Effector CD8-positive, alpha-beta T cell (primary cell): ENCODE measurements around the gene PBX2.

Experiments used
- DNase-seq: peaks from one replicate; lab custom pipeline; 2025; lab: John Stamatoyannopoulos, UW

Gene PBX2

GRCh38 chr6:32170294-32170693 lies 19.7 kb downstream of the PBX2 start:
- no peak for DNase-seq

GRCh38 chr6:32168807-32169591 lies 21.0 kb downstream of the PBX2 start:
- DNase-seq: no peak

- DNase-seq: no peak
These were observed 21.7 kb downstream of the PBX2 start for GRCh38 chr6:32168350-32168749.

- DNase-seq: no peak
These were observed 22.2 kb downstream of the PBX2 start for GRCh38 chr6:32167761-32168262.

GRCh38 chr6:32167154-32167760 lies 22.7 kb downstream of the PBX2 start:
- no peak for DNase-seq

GRCh38 chr6:32166411-32167061 lies 23.5 kb downstream of the PBX2 start:
- DNase-seq: no peak

GRCh38 chr6:32164295-32164694 lies 25.7 kb downstream of the PBX2 start, which contains the start of gene EGFL8:
EGFL8 (plus strand) TSS chr6:32164595; CDS start chr6:32166166, 1,571 bp downstream.
- DNase-seq: no peak

GRCh38 chr6:32163559-32164258 lies 26.3 kb downstream of the PBX2 start:
- DNase-seq: no peak

- no peak for DNase-seq
These were observed 31.9 kb downstream of the PBX2 start for GRCh38 chr6:32158052-32158451.

GRCh38 chr6:32156891-32157290 lies 33.1 kb downstream of the PBX2 start:
- no peak for DNase-seq

- DNase-seq: peak; percentile 48
These were observed 35.4 kb downstream of the PBX2 start for GRCh38 chr6:32154514-32155161.

GRCh38 chr6:32153564-32154513 lies 36.2 kb downstream of the PBX2 start, which contains the start of gene PPT2:
PPT2 (plus strand) TSS chr6:32154141; CDS start chr6:32154595, 454 bp downstream.
- DNase-seq: peak; percentile 74

GRCh38 chr6:32152769-32153563 lies 37.0 kb downstream of the PBX2 start:
- DNase-seq: no peak

- no peak for DNase-seq
These were observed 37.9 kb downstream of the PBX2 start, which contains the start of gene PRRT1 for GRCh38 chr6:32151863-32152768. PRRT1 (minus strand) TSS chr6:32151939; CDS start chr6:32151827, 112 bp downstream.

GRCh38 chr6:32151181-32151862 lies 38.7 kb downstream of the PBX2 start:
- no peak for DNase-seq

- no peak for DNase-seq
These were observed 39.8 kb downstream of the PBX2 start for GRCh38 chr6:32149932-32150870.
